Hair follicle dermal papilla cell (primary cell): ENCODE results near the gene ILDR1. TPM values are rescaled to one million over a fixed set of nuclear protein-coding genes. Genes with fewer than 3 reads are reported as not detected.

Experiments
- small RNA-seq: library from RNA; depleted of rRNA; stranded (forward); fragments of <200 nt; gene quantifications from one replicate; pipeline ENCODE3, GENCODE V24; 2012
- total RNA-seq: library from RNA; depleted of rRNA; stranded (reverse); fragments of >200 nt; gene quantifications from 2 replicates; pipeline ENCODE4 v1.2.3, GENCODE V29; 2012

The ILDR1 gene
- not detected in 2 replicates for total RNA-seq

GRCh38 chr3:122021811-122022401 lies at the start of gene ILDR1:
Gene ILDR1 (minus strand): TSS chr3:122022247. CDS start chr3:122022077, 170 bp downstream.

GRCh38 chr3:122055215-122055614 lies 33.2 kb upstream of the ILDR1 start, which contains the start of gene CD86:
Gene CD86 (plus strand): TSS chr3:122055362. CDS start chr3:122055490, 128 bp downstream.

Small RNAs within 50 kb of the gene (small RNA-seq; reads per million reads assigned to genes)
- not detected for gene RF00019

Other genes with a start within 250 kb of the ILDR1 start
- 15.8 and 17.8 TPM in 2 replicates for gene IQCB1, start 187.2 kb downstream of the ILDR1 start, total RNA-seq
- 0.97 and 1.5 TPM in 2 replicates for gene EAF2, start 187.0 kb downstream of the ILDR1 start, total RNA-seq
- 0.32 and 0.85 TPM in 2 replicates for gene SLC15A2, start 127.8 kb downstream of the ILDR1 start, total RNA-seq
- not detected in 2 replicates for gene CD86, start 33.1 kb upstream of the ILDR1 start, total RNA-seq
- gene CASR, start 161.4 kb upstream of the ILDR1 start, total RNA-seq = not detected in 2 replicates